Measurements from ENCODE around the gene SPOCD1. TPM values are rescaled to one million over a fixed set of nuclear protein-coding genes. Genes with fewer than 3 reads are reported as not detected.
A peak's percentile ranks its signal among the peaks of the same experiment; 100 is the strongest.

Gene SPOCD1
- total and polyA plus RNA-seq, 2 experiments from 2014 or later = 0.73 to 1.3 TPM

DNA sequence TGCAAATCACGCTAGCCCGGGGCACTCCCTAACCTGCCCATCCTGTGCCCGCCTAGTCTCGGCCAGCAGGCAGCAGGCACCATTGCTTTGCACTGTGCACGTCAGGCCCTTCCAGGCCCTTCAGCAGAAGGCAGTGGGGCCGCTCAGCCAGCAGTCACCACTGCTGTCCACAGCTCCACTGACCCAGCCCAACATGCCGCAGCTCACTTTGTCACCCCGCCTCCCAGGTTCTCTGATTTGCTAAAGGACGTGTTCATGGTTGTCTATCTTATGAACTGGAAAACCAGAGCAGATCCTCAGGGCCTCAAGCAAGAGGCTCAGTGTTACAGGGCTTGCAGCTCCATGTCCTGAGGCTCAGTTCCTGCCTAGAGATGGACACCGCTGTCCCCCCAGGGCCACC, 14.2 kb upstream of the SPOCD1 start:
- ATAC-seq = peak; percentile 28; the same call in 2 of the 3 replicates

More for the DNA sequence above, 14.2 kb upstream of the SPOCD1 start:
- H3K4me3 ChIP-seq = no peak overlapping the region
- H3K36me3 ChIP-seq (ENCODE audit: insufficient read depth) = no peaks in the 10 kb centered on the region
- H3K4me2 ChIP-seq = no peak overlapping the region
- no peaks in the 10 kb centered on the region for H3K79me2 ChIP-seq (replicated peaks; ENCODE audit: insufficient read depth)
- H3K4me1 ChIP-seq (ENCODE audit: insufficient read depth) = no peaks in the 10 kb centered on the region
- no peak for TF ChIP-seq CREB1 (CRISPR knock-in tag; IDR thresholded peaks at IDR 0.05; ENCODE audit: low read depth)
- TF ChIP-seq NANOG (IDR thresholded peaks at IDR 0.05; ENCODE audit: borderline replicate concordance) = no peak
- no peak for TF ChIP-seq STAT1 (IDR thresholded peaks at IDR 0.05; ENCODE audit: unreplicated experiment)
- TF ChIP-seq POLR2AphosphoS5 (IDR thresholded peaks at IDR 0.05; ENCODE audit: low read depth) = no peak
- TF ChIP-seq EZH2phosphoT487 (IDR thresholded peaks at IDR 0.05; ENCODE audit: unreplicated experiment) = no peak
- no peak for TF ChIP-seq EZH2 (IDR thresholded peaks at IDR 0.05; ENCODE audit: low read depth, unreplicated experiment)
- no peak for TF ChIP-seq ZNF114 (CRISPR knock-in tag; IDR thresholded peaks at IDR 0.05)
- TF ChIP-seq ZNF331 (CRISPR knock-in tag; IDR thresholded peaks at IDR 0.05; ENCODE audit: low read depth) = no peak
- TF ChIP-seq, protein P1, sequence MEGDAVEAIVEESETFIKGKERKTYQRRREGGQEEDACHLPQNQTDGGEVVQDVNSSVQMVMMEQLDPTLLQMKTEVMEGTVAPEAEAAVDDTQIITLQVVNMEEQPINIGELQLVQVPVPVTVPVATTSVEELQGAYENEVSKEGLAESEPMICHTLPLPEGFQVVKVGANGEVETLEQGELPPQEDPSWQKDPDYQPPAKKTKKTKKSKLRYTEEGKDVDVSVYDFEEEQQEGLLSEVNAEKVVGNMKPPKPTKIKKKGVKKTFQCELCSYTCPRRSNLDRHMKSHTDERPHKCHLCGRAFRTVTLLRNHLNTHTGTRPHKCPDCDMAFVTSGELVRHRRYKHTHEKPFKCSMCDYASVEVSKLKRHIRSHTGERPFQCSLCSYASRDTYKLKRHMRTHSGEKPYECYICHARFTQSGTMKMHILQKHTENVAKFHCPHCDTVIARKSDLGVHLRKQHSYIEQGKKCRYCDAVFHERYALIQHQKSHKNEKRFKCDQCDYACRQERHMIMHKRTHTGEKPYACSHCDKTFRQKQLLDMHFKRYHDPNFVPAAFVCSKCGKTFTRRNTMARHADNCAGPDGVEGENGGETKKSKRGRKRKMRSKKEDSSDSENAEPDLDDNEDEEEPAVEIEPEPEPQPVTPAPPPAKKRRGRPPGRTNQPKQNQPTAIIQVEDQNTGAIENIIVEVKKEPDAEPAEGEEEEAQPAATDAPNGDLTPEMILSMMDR (conservative IDR thresholded peaks at IDR 0.05; ENCODE audit: low read depth in 2 of 2) = no peak
- TF ChIP-seq ETS1 (IDR thresholded peaks at IDR 0.05) = no peak
- TF ChIP-seq, protein P2, sequence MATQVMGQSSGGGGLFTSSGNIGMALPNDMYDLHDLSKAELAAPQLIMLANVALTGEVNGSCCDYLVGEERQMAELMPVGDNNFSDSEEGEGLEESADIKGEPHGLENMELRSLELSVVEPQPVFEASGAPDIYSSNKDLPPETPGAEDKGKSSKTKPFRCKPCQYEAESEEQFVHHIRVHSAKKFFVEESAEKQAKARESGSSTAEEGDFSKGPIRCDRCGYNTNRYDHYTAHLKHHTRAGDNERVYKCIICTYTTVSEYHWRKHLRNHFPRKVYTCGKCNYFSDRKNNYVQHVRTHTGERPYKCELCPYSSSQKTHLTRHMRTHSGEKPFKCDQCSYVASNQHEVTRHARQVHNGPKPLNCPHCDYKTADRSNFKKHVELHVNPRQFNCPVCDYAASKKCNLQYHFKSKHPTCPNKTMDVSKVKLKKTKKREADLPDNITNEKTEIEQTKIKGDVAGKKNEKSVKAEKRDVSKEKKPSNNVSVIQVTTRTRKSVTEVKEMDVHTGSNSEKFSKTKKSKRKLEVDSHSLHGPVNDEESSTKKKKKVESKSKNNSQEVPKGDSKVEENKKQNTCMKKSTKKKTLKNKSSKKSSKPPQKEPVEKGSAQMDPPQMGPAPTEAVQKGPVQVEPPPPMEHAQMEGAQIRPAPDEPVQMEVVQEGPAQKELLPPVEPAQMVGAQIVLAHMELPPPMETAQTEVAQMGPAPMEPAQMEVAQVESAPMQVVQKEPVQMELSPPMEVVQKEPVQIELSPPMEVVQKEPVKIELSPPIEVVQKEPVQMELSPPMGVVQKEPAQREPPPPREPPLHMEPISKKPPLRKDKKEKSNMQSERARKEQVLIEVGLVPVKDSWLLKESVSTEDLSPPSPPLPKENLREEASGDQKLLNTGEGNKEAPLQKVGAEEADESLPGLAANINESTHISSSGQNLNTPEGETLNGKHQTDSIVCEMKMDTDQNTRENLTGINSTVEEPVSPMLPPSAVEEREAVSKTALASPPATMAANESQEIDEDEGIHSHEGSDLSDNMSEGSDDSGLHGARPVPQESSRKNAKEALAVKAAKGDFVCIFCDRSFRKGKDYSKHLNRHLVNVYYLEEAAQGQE (IDR thresholded peaks at IDR 0.05; ENCODE audit: unreplicated experiment) = no peak
- TF ChIP-seq, protein P3, sequence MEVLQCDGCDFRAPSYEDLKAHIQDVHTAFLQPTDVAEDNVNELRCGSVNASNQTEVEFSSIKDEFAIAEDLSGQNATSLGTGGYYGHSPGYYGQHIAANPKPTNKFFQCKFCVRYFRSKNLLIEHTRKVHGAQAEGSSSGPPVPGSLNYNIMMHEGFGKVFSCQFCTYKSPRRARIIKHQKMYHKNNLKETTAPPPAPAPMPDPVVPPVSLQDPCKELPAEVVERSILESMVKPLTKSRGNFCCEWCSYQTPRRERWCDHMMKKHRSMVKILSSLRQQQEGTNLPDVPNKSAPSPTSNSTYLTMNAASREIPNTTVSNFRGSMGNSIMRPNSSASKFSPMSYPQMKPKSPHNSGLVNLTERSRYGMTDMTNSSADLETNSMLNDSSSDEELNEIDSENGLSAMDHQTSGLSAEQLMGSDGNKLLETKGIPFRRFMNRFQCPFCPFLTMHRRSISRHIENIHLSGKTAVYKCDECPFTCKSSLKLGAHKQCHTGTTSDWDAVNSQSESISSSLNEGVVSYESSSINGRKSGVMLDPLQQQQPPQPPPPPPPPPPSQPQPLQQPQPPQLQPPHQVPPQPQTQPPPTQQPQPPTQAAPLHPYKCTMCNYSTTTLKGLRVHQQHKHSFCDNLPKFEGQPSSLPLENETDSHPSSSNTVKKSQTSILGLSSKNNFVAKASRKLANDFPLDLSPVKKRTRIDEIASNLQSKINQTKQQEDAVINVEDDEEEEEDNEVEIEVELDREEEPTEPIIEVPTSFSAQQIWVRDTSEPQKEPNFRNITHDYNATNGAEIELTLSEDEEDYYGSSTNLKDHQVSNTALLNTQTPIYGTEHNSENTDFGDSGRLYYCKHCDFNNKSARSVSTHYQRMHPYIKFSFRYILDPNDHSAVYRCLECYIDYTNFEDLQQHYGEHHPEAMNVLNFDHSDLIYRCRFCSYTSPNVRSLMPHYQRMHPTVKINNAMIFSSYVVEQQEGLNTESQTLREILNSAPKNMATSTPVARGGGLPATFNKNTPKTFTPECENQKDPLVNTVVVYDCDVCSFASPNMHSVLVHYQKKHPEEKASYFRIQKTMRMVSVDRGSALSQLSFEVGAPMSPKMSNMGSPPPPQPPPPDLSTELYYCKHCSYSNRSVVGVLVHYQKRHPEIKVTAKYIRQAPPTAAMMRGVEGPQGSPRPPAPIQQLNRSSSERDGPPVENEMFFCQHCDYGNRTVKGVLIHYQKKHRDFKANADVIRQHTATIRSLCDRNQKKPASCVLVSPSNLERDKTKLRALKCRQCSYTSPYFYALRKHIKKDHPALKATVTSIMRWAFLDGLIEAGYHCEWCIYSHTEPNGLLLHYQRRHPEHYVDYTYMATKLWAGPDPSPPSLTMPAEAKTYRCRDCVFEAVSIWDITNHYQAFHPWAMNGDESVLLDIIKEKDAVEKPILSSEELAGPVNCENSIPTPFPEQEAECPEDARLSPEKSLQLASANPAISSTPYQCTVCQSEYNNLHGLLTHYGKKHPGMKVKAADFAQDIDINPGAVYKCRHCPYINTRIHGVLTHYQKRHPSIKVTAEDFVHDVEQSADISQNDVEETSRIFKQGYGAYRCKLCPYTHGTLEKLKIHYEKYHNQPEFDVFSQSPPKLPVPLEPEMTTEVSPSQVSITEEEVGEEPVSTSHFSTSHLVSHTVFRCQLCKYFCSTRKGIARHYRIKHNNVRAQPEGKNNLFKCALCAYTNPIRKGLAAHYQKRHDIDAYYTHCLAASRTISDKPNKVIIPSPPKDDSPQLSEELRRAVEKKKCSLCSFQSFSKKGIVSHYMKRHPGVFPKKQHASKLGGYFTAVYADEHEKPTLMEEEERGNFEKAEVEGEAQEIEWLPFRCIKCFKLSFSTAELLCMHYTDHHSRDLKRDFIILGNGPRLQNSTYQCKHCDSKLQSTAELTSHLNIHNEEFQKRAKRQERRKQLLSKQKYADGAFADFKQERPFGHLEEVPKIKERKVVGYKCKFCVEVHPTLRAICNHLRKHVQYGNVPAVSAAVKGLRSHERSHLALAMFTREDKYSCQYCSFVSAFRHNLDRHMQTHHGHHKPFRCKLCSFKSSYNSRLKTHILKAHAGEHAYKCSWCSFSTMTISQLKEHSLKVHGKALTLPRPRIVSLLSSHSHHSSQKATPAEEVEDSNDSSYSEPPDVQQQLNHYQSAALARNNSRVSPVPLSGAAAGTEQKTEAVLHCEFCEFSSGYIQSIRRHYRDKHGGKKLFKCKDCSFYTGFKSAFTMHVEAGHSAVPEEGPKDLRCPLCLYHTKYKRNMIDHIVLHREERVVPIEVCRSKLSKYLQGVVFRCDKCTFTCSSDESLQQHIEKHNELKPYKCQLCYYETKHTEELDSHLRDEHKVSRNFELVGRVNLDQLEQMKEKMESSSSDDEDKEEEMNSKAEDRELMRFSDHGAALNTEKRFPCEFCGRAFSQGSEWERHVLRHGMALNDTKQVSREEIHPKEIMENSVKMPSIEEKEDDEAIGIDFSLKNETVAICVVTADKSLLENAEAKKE (CRISPR knock-in tag; IDR thresholded peaks at IDR 0.05) = no peak
- no peak for TF ChIP-seq JUNB (IDR thresholded peaks at IDR 0.05; ENCODE audit: unreplicated experiment)
- no peaks in the 10 kb centered on the region for H3K36me3 Mint-ChIP-seq (ENCODE audit: low read depth)
- H3K27ac Mint-ChIP-seq = no peak overlapping the region
- no peaks in the 10 kb centered on the region for H3K27me3 ChIP-seq (ENCODE audit: insufficient read depth)
- H3K27ac ChIP-seq (ENCODE audit: low read depth) = no peak overlapping the region
- no peak for DNase-seq (ENCODE audit: low spot score)
- H3K27me3 Mint-ChIP-seq (ENCODE audit: insufficient read depth, low read depth, poor library complexity) = peaks cover 10% of the 10 kb centered on the region
- no peaks in the 10 kb centered on the region for H3K9me3 Mint-ChIP-seq
- H3F3A ChIP-seq (replicated peaks; ENCODE audit: low read depth) = no peaks in the 10 kb centered on the region
- H3K9me2 ChIP-seq (ENCODE audit: insufficient read depth) = no peaks in the 10 kb centered on the region
- H3K4me3 Mint-ChIP-seq = no peak overlapping the region
- no peaks in the 10 kb centered on the region for H4K20me1 ChIP-seq (replicated peaks; ENCODE audit: insufficient read depth)
- no peaks in the 10 kb centered on the region for H3K4me1 Mint-ChIP-seq
- peak overlapping the region; percentile 66; the same call in 1 of the 2 replicates for H2AFZ ChIP-seq

All from GM23338 (cell line).